ENCODE measurements around the gene TUT4. TPM values are rescaled to one million over a fixed set of nuclear protein-coding genes. Genes with fewer than 3 reads are reported as not detected.

Gene TUT4
- total RNA-seq, 1 donor from 2014 or later: 52.1 TPM

GRCh38 chr1:52559875-52560274 lies 7.0 kb upstream of the TUT4 start:
- Histone ChIP-seq H3K27me3 (ENCODE audit: low read depth) (no peaks in the 10 kb centered on the region), H3K4me3 (no peak overlapping the region), H3K9me3 (no peaks in the 10 kb centered on the region), H3K4me1 (no peaks in the 10 kb centered on the region), H3K36me3 (no peaks in the 10 kb centered on the region), H3K27ac (no peak overlapping the region)
- intact Hi-C loops (cut with DNase I): no loop called here
- DNase-seq (no peak), ATAC-seq (no peak)
- TF ChIP-seq CTCF (IDR thresholded peaks at IDR 0.05): no peak

DNA sequence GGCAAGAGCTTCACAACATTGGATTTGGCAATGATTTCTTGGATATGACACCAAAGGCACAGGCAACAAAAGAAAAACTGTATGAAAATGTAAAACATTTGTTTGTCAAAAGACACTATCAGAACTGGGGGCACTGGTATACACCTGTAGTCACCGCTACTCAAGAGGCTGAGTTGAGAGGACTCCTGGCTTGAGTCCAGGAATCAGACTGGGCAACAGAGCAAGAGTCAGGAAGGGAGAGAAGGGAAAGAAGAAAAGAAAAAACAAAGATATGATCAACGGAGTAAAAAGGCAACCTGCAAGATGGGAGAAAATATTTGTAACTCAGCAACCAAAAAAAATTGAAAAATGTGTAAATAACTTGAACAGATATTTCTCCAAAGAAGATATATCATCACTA lies 6.0 kb upstream of the TUT4 start:
- DNase-seq (no peak), ATAC-seq (no peak)
- intact Hi-C loops (cut with DNase I): no loop called here
- no peaks in the 10 kb centered on the region for H3K27me3 ChIP-seq (ENCODE audit: low read depth)
- TF ChIP-seq CTCF (IDR thresholded peaks at IDR 0.05): no peak
- H3K4me3 ChIP-seq: no peak overlapping the region
- H3K4me1 ChIP-seq: peaks cover 8% of the 10 kb centered on the region
- H3K36me3 ChIP-seq: no peaks in the 10 kb centered on the region
- no peaks in the 10 kb centered on the region for H3K9me3 ChIP-seq
- H3K27ac ChIP-seq: no peak overlapping the region

DNA sequence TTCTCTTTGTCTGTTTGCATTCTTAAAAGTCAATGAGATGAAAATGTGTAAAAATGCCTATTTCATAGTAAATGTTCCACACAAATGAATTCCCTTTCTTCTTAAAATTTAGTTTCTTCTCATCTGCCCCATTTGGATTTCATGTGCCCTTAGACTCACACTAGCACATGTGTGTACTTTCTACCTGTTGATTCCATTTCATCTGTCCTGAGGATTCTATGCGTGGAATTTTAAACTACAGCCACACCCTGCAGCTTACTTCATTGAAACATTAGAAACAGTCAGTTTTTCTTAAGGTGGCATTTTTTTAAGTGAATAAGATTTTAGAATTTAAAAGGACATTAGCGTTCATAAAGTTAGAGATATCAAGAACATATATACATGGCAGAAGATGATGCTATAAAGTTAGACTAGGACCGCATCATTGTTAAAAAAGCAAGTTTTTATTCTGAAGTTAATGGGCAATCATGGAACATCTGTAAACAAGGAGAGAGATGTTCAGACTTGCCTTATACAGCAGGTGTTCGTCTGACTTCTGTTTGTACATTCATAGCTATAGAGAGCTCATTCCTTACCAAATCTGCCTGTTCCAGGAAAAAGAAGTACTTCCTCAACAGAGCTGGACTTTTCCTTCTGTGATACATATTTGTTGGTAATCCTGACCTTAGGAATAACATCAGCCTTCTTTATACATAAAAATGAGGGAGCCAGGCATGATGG lies 3.9 kb upstream of the TUT4 start:
- Histone ChIP-seq H3K4me1 (peaks cover 12% of the 10 kb centered on the region), H3K36me3 (no peaks in the 10 kb centered on the region), H3K9me3 (no peaks in the 10 kb centered on the region), H3K4me3 (no peak overlapping the region), H3K27ac (no peak overlapping the region), H3K27me3 (ENCODE audit: low read depth) (no peaks in the 10 kb centered on the region)
- intact Hi-C loops (cut with DNase I): no loop called here
- DNase-seq: no peak
- no peak for ATAC-seq
- TF ChIP-seq CTCF (IDR thresholded peaks at IDR 0.05): no peak

DNA sequence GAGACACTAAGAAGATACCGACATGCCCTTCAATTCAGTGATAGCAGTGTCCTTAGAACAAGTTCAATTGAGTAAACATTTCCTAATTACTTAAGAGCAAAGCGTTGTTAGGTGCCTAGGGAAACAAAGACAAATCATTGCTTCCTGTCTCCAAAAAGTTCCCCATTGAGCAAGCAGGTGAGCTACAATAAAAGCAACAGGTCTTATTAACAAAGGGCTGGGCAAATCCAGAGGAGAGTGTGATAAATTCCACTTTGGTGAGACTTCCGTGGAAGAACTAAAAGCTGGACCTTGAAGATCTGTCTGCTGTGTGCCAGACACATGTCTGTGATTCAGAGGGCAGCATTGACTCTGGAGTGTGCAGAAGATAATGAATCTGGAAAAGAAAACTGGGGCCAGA lies 1.9 kb upstream of the TUT4 start:
- intact Hi-C loops (cut with DNase I): no loop called here

GRCh38 chr1:52554267-52554640 lies 1.4 kb upstream of the TUT4 start:
- intact Hi-C loops (cut with DNase I): no loop called here
- TF ChIP-seq CTCF (IDR thresholded peaks at IDR 0.05): no peak
- ATAC-seq (no peak), DNase-seq (no peak)
- Histone ChIP-seq H3K4me1 (peaks cover 20% of the 10 kb centered on the region), H3K4me3 (peak overlapping the region; percentile 98), H3K36me3 (no peaks in the 10 kb centered on the region), H3K9me3 (no peaks in the 10 kb centered on the region), H3K27ac (no peak overlapping the region), H3K27me3 (ENCODE audit: low read depth) (no peaks in the 10 kb centered on the region)

More for the DNA sequence above, 1.9 kb upstream of the TUT4 start:
- no peak for DNase-seq
- no peak for ATAC-seq
- peaks cover 20% of the 10 kb centered on the region for H3K4me1 ChIP-seq
- H3K27ac ChIP-seq: no peak overlapping the region
- no peak for TF ChIP-seq CTCF (IDR thresholded peaks at IDR 0.05)
- H3K9me3 ChIP-seq: no peaks in the 10 kb centered on the region
- no peak overlapping the region for H3K4me3 ChIP-seq
- no peaks in the 10 kb centered on the region for H3K36me3 ChIP-seq
- H3K27me3 ChIP-seq (ENCODE audit: low read depth): no peaks in the 10 kb centered on the region

Data from lower lobe of right lung (tissue), 2 donors.